Right ventricle myocardium inferior (tissue), 1 donor: ENCODE results near the gene ARHGAP15. TPM values are rescaled to one million over a fixed set of nuclear protein-coding genes. Genes with fewer than 3 reads are reported as not detected.

ENCODE experiments used
- ATAC-seq: fragments of 200-7000 bp; cut with Tn5 transposase; one replicate; pipeline ENCODE4 v1.9.1; 2020; ENCODE audit warnings: mild to moderate bottlenecking, moderate library complexity
- DNase-seq: peaks from one replicate; pipeline ENCODE4 v3.0.0; 2021; ENCODE audit errors: missing footprints
- intact Hi-C: fragments of 100-400 bp; cut with DNase I; formaldehyde crosslinking; loops from one replicate; pipeline ENCODE4 v1.11.0; 2022
- total RNA-seq: library from RNA; stranded (reverse); fragmentation: NEBNext Ultra II Directional; extraction: Animal tissue kit (Norgen Biotek cat#: 25700); gene quantifications from one replicate; pipeline ENCODE4 v1.2.1, GENCODE V29; 2021
- donor health status: DM: no; HTN: yes; CAD: no; lungs with severe emphysema.

ARHGAP15 gene
- total RNA-seq, 1 donor from 2014 or later, result 4.2 TPM

- intact Hi-C loops, result no loop called here
- ATAC-seq, result no peak
- no peak for DNase-seq
These were observed 31.8 kb downstream of the ARHGAP15 start for GRCh38 chr2:143160732-143161707.

DNA sequence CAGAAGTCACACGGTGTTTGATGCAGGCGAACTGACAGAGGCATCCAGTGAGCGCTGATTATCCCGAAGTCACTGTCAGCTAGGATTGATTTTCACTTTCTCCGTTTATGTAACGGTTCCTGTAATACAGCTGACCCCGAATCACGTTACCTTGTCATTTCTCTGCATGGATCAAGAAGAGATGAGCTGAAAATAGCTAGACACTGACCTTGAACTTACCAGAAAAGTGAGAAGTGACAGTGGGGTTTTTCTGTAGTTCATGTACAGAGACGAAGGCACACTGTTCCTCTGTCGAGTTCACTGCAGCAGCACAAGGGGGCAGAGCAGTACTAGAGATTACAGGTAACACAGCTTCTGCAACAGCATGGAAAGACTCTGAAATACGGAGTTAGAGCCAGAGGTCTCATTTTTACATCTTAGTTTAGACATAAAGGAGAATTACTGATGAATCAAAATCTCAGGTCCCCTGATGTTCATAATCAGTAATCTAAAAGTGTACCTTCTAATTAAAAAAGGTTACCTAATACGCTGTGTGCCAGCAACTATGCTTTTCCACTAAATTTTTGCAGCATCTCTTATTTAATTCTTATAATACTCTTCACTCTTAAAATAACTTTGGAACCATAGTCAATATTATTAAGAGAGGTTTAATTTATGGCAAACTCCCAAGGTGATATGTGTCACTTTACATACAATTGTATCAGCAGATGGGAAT lies 33.1 kb downstream of the ARHGAP15 start:
- DNase-seq, result no peak
- intact Hi-C loops, result no loop called here
- peak; percentile 69 for ATAC-seq

DNA sequence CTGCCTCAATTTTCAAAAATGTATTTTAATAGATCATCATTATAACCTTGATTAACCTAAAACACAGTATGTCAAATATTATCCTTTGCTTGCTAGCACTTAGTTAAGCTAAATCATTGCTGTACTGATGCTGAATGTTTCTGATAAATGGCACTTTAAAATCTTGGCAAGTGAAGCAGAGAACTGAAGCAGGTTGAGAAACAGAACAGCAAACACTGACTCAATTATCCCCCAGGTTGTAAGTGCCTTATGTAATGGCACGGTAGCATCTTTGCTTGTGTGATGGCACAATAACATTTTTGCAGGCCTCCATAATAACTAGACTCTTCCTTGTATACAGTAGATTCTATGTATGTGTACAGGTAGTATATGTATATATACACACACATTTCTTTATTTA lies 33.8 kb downstream of the ARHGAP15 start:
- no peak for ATAC-seq
- no peak for DNase-seq
- intact Hi-C loops, result no loop called here

GRCh38 chr2:143163499-143163898 lies 34.3 kb downstream of the ARHGAP15 start:
- DNase-seq, result no peak
- ATAC-seq, result no peak
- intact Hi-C loops, result no loop called here

GRCh38 chr2:143165291-143165690 lies 36.1 kb downstream of the ARHGAP15 start:
- intact Hi-C loops, result no loop called here
- no peak for DNase-seq
- ATAC-seq, result no peak

DNA sequence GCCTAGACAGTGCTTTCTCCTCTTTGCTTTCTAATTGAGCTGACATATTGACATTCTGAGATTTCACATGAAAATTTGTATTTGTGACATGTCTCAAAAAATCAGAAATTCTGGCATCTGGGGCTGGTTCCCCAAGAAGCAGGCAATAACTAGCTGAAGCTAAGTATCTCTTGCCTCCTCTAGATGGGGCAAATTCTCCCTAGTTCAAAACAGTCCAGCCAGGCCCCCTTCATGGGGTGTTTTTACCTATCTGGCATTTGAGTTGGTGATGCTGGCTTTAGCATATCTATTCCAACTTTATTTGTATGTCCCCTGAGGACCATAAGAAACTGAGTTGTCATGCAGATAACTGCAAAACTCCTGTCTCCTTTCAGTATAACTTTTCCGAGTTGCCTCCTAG lies 39.9 kb downstream of the ARHGAP15 start:
- DNase-seq (no peak), ATAC-seq (no peak)
- intact Hi-C loops, result no loop called here

GRCh38 chr2:143171817-143172216 lies 42.6 kb downstream of the ARHGAP15 start:
- no peak for DNase-seq
- ATAC-seq, result no peak
- intact Hi-C loops, result loop anchor here (5.0 kb wide), 1 partner anchor 85 kb away; no protein-coding TSS in a partner anchor

GRCh38 chr2:143175438-143175837 lies 46.2 kb downstream of the ARHGAP15 start:
- DNase-seq, result no peak
- ATAC-seq, result no peak
- intact Hi-C loops, result no loop called here

DNA sequence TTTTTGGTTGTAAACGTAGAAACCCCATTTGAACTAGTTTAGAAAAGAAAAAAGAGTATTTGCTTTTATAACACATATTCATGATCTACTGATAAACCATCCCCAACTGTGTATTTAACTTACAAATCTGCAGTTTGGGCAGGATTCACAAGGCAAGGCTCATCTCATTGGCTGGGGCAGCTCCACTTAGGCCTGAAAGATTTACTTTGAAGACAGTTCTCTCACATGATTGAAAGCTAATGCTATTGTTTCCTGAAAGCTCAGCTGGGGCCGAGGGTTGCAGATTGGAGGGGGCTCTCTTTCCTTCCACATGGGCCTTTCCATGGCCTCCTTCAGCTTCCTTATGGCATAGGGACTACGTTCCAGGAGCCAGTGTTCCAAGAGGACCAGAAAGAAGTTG lies 47.4 kb downstream of the ARHGAP15 start:
- ATAC-seq, result no peak
- intact Hi-C loops, result no loop called here
- DNase-seq, result no peak

DNA sequence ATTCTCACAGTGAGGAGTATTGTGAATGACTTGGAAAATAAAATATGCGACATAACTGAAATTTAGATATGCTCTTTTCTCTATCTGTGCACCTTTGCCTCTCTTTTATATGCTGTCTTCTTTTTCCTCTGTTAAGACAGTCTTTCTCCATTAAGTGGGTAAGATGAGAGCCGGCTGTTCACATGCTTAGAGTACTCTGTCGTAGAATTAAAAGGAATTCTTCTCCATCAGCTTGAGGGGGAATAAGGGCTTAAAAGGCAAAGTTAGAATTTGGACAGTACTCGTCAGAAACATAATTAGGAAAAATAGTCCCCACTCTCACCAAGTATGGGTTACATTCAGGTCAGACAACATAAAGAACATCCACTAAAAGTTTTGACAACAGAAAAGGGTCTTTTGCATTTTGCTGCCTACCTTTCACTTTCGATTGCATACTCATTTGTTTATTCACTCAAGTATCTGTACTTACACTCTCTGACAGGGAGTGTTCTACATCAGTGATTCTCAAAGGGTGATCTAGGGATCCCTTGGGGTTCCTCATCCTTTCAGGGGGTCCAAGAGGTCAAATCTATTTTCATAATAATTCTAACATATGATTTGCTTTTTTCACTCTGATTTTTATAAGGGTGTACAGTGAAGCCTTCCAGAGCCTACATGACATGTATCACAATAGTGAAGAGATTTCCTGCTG lies 48.0 kb downstream of the ARHGAP15 start:
- no peak for ATAC-seq
- intact Hi-C loops, result no loop called here
- no peak for DNase-seq

- DNase-seq (no peak), ATAC-seq (no peak)
- intact Hi-C loops, result no loop called here
These were observed 52.3 kb downstream of the ARHGAP15 start for GRCh38 chr2:143181494-143181893.

GRCh38 chr2:143182649-143183048 lies 53.4 kb downstream of the ARHGAP15 start:
- ATAC-seq, result no peak
- DNase-seq, result no peak
- intact Hi-C loops, result no loop called here

GRCh38 chr2:143183804-143184463 lies 54.7 kb downstream of the ARHGAP15 start:
- DNase-seq (no peak), ATAC-seq (no peak)
- intact Hi-C loops, result no loop called here

DNA sequence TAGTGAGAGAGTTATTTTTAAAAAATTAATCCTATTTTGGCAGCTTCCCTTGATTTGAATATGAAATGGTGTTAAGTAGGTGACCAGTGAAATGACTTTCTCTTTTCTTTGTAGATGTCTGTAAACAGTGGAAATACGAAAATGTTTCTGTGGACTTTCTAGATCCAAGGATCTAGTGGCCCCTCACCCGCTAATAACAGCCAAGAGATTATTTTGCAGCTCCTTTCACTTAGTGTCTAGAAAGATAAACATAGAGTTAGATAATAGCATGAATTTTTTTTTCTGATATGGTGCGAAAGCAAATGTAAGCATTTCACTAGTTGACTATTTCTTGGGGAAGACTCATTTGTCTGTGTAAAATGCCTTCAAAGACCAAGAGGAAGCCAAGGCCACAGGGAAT lies 57.7 kb downstream of the ARHGAP15 start:
- no peak for ATAC-seq
- intact Hi-C loops, result no loop called here
- DNase-seq, result no peak

GRCh38 chr2:143190431-143190830 lies 61.2 kb downstream of the ARHGAP15 start:
- DNase-seq (no peak), ATAC-seq (no peak)
- intact Hi-C loops, result no loop called here

- intact Hi-C loops, result no loop called here
- no peak for DNase-seq
- ATAC-seq, result no peak
These were observed 62.9 kb downstream of the ARHGAP15 start for GRCh38 chr2:143192106-143192505.

- no peak for DNase-seq
- no peak for ATAC-seq
- intact Hi-C loops, result no loop called here
These were observed 63.5 kb downstream of the ARHGAP15 start for GRCh38 chr2:143192716-143193115.

- intact Hi-C loops, result no loop called here
- ATAC-seq (no peak), DNase-seq (no peak)
These were observed 63.9 kb downstream of the ARHGAP15 start for GRCh38 chr2:143193121-143193520.

GRCh38 chr2:143195511-143195910 lies 66.3 kb downstream of the ARHGAP15 start:
- intact Hi-C loops, result no loop called here
- DNase-seq (no peak), ATAC-seq (no peak)
